Mesenchymal stem cell (in vitro differentiated cells and primary cell): ENCODE data around the gene HSFX2.

Source experiments
- DNase-seq: peaks from one replicate; pipeline ENCODE4 v3.0.0-alpha.2; 2013
- H2AFZ ChIP-seq: one replicate; pipeline ENCODE4 v1.6.1; 2013; ENCODE audit warnings: low read depth, mild to moderate bottlenecking, control low read depth, inconsistent platforms, low read length, moderate library complexity
- H2AK5ac ChIP-seq: 2 replicates; pipeline ENCODE4 v1.6.1; 2013; ENCODE audit warnings: low read length, moderate library complexity, mild to moderate bottlenecking, inconsistent platforms; ENCODE audit not compliant: severe bottlenecking
- H2BK120ac ChIP-seq: one replicate; pipeline ENCODE4 v1.6.1; 2013; ENCODE audit warnings: low read depth, mild to moderate bottlenecking, inconsistent platforms, low read length, moderate library complexity
- H2BK12ac ChIP-seq, 2 experiments: one replicate each; pipeline ENCODE4 v1.6.1; 2013; ENCODE audit warnings: inconsistent platforms in 2 of 2, low read length in 2 of 2, mild to moderate bottlenecking in 2 of 2, moderate library complexity in 2 of 2, control low read depth in 1 of 2
- H2BK15ac ChIP-seq: one replicate; pipeline ENCODE4 v1.6.1; 2013; ENCODE audit warnings: mild to moderate bottlenecking, low read depth, inconsistent platforms; ENCODE audit not compliant: poor library complexity, severe bottlenecking
- H2BK5ac ChIP-seq: 2 replicates; pipeline ENCODE4 v1.6.1; 2013; ENCODE audit warnings: low read depth, mild to moderate bottlenecking, low read length, control low read depth, inconsistent platforms; ENCODE audit not compliant: poor library complexity, severe bottlenecking
- H3K14ac ChIP-seq, 2 experiments: one replicate each; pipeline ENCODE4 v1.6.1; 2013; ENCODE audit warnings: inconsistent platforms in 2 of 2, low read length in 2 of 2, control low read depth in 1 of 2, mild to moderate bottlenecking in 1 of 2, moderate library complexity in 1 of 2
- H3K18ac ChIP-seq, 2 experiments: one replicate each; pipeline ENCODE4 v1.6.1; 2013; ENCODE audit warnings: inconsistent platforms in 2 of 2, low read length in 2 of 2, control low read depth in 1 of 2, low read depth in 1 of 2, mild to moderate bottlenecking in 1 of 2
- H3K23ac ChIP-seq, 2 experiments: one replicate each; pipeline ENCODE4 v1.6.1; 2013; ENCODE audit warnings: inconsistent platforms in 2 of 2, low read length in 2 of 2, mild to moderate bottlenecking in 2 of 2, moderate library complexity in 2 of 2, control low read depth in 1 of 2
- H3K27ac ChIP-seq: 2 replicates; pipeline ENCODE4 v1.5.1; 2013; ENCODE audit warnings: mild to moderate bottlenecking, moderate library complexity, low read length, control low read depth, inconsistent platforms; ENCODE audit not compliant: poor library complexity, severe bottlenecking
- H3K27me3 ChIP-seq, 2 experiments: 2 replicates each; pipeline versions ENCODE4 v1.6.1 to v1.7.0; 2013; ENCODE audit warnings: low read length in 2 of 2, mild to moderate bottlenecking in 2 of 2, moderate library complexity in 2 of 2, control low read depth in 1 of 2, inconsistent platforms in 1 of 2; ENCODE audit not compliant: control insufficient read depth in 1 of 2, insufficient read depth in 1 of 2
- H3K36me3 ChIP-seq, 2 experiments: 2 replicates each; pipeline versions ENCODE4 v1.6.1 to v1.7.0; 2013; ENCODE audit warnings: low read length in 2 of 2, control low read depth in 1 of 2, inconsistent platforms in 1 of 2, low read depth in 1 of 2, mild to moderate bottlenecking in 1 of 2; ENCODE audit not compliant: insufficient read depth in 2 of 2, control insufficient read depth in 1 of 2
- H3K4ac ChIP-seq, 2 experiments: one replicate each; pipeline ENCODE4 v1.6.1; 2013; ENCODE audit warnings: inconsistent platforms in 2 of 2, low read length in 2 of 2, mild to moderate bottlenecking in 2 of 2, moderate library complexity in 2 of 2, control low read depth in 1 of 2, low read depth in 1 of 2
- H3K4me1 ChIP-seq: 2 replicates; pipeline ENCODE4 v1.6.1; 2013; ENCODE audit warnings: low read depth, low read length, control low read depth; ENCODE audit not compliant: control insufficient read depth, insufficient read depth
- H3K4me2 ChIP-seq: 2 replicates; pipeline ENCODE4 v1.6.1; 2013; ENCODE audit warnings: low read length, mild to moderate bottlenecking, inconsistent platforms; ENCODE audit not compliant: poor library complexity, severe bottlenecking
- H3K4me3 ChIP-seq, 2 experiments: 2 replicates each; pipeline versions ENCODE4 v1.5.1 to v1.7.0; 2013; ENCODE audit warnings: low read length in 2 of 2, mild to moderate bottlenecking in 2 of 2, control low read depth in 1 of 2, low read depth in 1 of 2; ENCODE audit not compliant: insufficient read depth in 1 of 2
- H3K79me1 ChIP-seq: replicated peaks from 2 replicates; pipeline ENCODE4 v1.6.1; 2013; ENCODE audit warnings: mild to moderate bottlenecking, control low read depth, low read length, inconsistent platforms; ENCODE audit not compliant: poor library complexity, severe bottlenecking
- H3K9ac ChIP-seq: 2 replicates; pipeline ENCODE4 v1.7.0; 2013; ENCODE audit warnings: mild to moderate bottlenecking, low read length, moderate library complexity
- H3K9me3 ChIP-seq: 2 replicates; pipeline ENCODE4 v1.7.0; 2013; ENCODE audit warnings: mild to moderate bottlenecking, low read length; ENCODE audit not compliant: control insufficient read depth
- H4K8ac ChIP-seq: one replicate; pipeline ENCODE4 v1.6.1; 2013; ENCODE audit warnings: inconsistent platforms, mild to moderate bottlenecking, low read length, moderate library complexity
- H4K91ac ChIP-seq: one replicate; pipeline ENCODE4 v1.6.1; 2013; ENCODE audit warnings: mild to moderate bottlenecking, low read length, inconsistent platforms
- WGBS: methylation state at CpG from one replicate; pipeline ENCODE4 v1.1.7; 2013; ENCODE audit warnings: mixed read lengths; 5-methylcytosine and 5-hydroxymethylcytosine counted together

The HSFX2 gene

GRCh38 chrX:149569770-149570169 is 25.3 kb downstream of the HSFX2 start:
- Histone ChIP-seq H3K14ac (no peak overlapping the region), H3K4ac (no peak overlapping the region), H2AK5ac (no peak overlapping the region), H3K4me2 (no peak overlapping the region), H3K27ac (no peak overlapping the region), H3K9me3 (no peaks in the 10 kb centered on the region), H4K8ac (no peak overlapping the region), H3K79me1 (no peaks in the 10 kb centered on the region), H3K36me3 (no peaks in the 10 kb centered on the region), H3K23ac (no peak overlapping the region), H2BK12ac (no peak overlapping the region), H2BK5ac (no peak overlapping the region), H2AFZ (no peak overlapping the region), H3K9ac (no peak overlapping the region), H2BK15ac (no peak overlapping the region), H3K4me3 (no peak overlapping the region), H3K27me3 (peaks cover 0 to 21% of the 10 kb centered on the region in 2 experiments), H3K18ac (no peak overlapping the region), H3K4me1 (no peaks in the 10 kb centered on the region), H2BK120ac (no peak overlapping the region), H4K91ac (no peak overlapping the region)
- 88% methylated on average over 2 of the region's 2 CpGs for WGBS
- DNase-seq: peak; percentile 2

- no peak for DNase-seq
- Histone ChIP-seq H3K9ac (no peak overlapping the region), H3K14ac (no peak overlapping the region), H3K36me3 (no peaks in the 10 kb centered on the region), H3K9me3 (no peaks in the 10 kb centered on the region), H3K18ac (no peak overlapping the region), H3K4me3 (no peak overlapping the region), H3K4ac (no peak overlapping the region), H3K79me1 (no peaks in the 10 kb centered on the region), H3K4me2 (no peak overlapping the region), H4K8ac (no peak overlapping the region), H2BK12ac (no peak overlapping the region), H2BK15ac (no peak overlapping the region), H2AK5ac (no peak overlapping the region), H3K4me1 (no peaks in the 10 kb centered on the region), H2BK5ac (no peak overlapping the region), H2AFZ (no peak overlapping the region), H3K27ac (no peak overlapping the region), H2BK120ac (no peak overlapping the region), H3K23ac (no peak overlapping the region), H3K27me3 (peaks cover 0 to 21% of the 10 kb centered on the region in 2 experiments), H4K91ac (no peak overlapping the region)
- WGBS: 92% methylated on average over 4 of the region's 5 CpGs
These were observed 26.3 kb downstream of the HSFX2 start for GRCh38 chrX:149568701-149569296.

GRCh38 chrX:149567621-149568417 is 27.3 kb downstream of the HSFX2 start:
- Histone ChIP-seq H3K4me2 (no peak overlapping the region), H3K27ac (no peak overlapping the region), H4K91ac (no peak overlapping the region), H2BK12ac (no peak overlapping the region), H3K27me3 (peaks cover 0 to 30% of the 10 kb centered on the region in 2 experiments), H3K36me3 (no peaks in the 10 kb centered on the region), H3K4me3 (no peak overlapping the region), H2AK5ac (no peak overlapping the region), H2AFZ (no peak overlapping the region), H3K23ac (no peak overlapping the region), H2BK120ac (no peak overlapping the region), H3K18ac (no peak overlapping the region), H4K8ac (no peak overlapping the region), H3K4me1 (no peaks in the 10 kb centered on the region), H2BK15ac (no peak overlapping the region), H2BK5ac (no peak overlapping the region), H3K4ac (no peak overlapping the region), H3K79me1 (no peaks in the 10 kb centered on the region), H3K14ac (no peak overlapping the region), H3K9ac (no peak overlapping the region), H3K9me3 (no peaks in the 10 kb centered on the region)
- DNase-seq: no peak
- 78% methylated on average over 6 of the region's 7 CpGs for WGBS

GRCh38 chrX:149563359-149563758 is 31.8 kb downstream of the HSFX2 start:
- Histone ChIP-seq H2AFZ (no peak overlapping the region), H4K91ac (no peak overlapping the region), H3K27ac (no peak overlapping the region), H3K36me3 (no peaks in the 10 kb centered on the region), H2AK5ac (no peak overlapping the region), H3K4me1 (no peaks in the 10 kb centered on the region), H3K27me3 (peaks cover 0 to 21% of the 10 kb centered on the region in 2 experiments), H3K18ac (no peak overlapping the region), H2BK15ac (no peak overlapping the region), H4K8ac (no peak overlapping the region), H3K9ac (no peak overlapping the region), H3K14ac (no peak overlapping the region), H3K4me2 (no peak overlapping the region), H2BK5ac (no peak overlapping the region), H2BK12ac (no peak overlapping the region), H3K4me3 (no peak overlapping the region), H3K79me1 (no peaks in the 10 kb centered on the region), H3K4ac (no peak overlapping the region), H3K23ac (no peak overlapping the region), H2BK120ac (no peak overlapping the region), H3K9me3 (no peaks in the 10 kb centered on the region)
- DNase-seq: no peak
- WGBS: 86% methylated on average over 4 of the region's 4 CpGs
